Measurements from ENCODE around the gene ESRRA. TPM values are rescaled to one million over a fixed set of nuclear protein-coding genes. Genes with fewer than 3 reads are reported as not detected.

Gene ESRRA
- total RNA-seq, 2 donors from 2014 or later = 38.7 to 54.7 TPM

- no peak for TF ChIP-seq POLR2A (IDR thresholded peaks at IDR 0.05)
- TF ChIP-seq, protein P1, sequence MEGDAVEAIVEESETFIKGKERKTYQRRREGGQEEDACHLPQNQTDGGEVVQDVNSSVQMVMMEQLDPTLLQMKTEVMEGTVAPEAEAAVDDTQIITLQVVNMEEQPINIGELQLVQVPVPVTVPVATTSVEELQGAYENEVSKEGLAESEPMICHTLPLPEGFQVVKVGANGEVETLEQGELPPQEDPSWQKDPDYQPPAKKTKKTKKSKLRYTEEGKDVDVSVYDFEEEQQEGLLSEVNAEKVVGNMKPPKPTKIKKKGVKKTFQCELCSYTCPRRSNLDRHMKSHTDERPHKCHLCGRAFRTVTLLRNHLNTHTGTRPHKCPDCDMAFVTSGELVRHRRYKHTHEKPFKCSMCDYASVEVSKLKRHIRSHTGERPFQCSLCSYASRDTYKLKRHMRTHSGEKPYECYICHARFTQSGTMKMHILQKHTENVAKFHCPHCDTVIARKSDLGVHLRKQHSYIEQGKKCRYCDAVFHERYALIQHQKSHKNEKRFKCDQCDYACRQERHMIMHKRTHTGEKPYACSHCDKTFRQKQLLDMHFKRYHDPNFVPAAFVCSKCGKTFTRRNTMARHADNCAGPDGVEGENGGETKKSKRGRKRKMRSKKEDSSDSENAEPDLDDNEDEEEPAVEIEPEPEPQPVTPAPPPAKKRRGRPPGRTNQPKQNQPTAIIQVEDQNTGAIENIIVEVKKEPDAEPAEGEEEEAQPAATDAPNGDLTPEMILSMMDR (IDR thresholded peaks at IDR 0.05) = no peak
- no peak for DNase-seq (ENCODE audit: low spot score)
- intact Hi-C loops (cut with DNase I) = no loop called here
- no peaks in the 10 kb centered on the region for H3K27me3 ChIP-seq (replicated peaks; ENCODE audit: insufficient read depth)
- peaks cover 0 to 18% of the 10 kb centered on the region in 2 donors for H3K36me3 ChIP-seq
- H3K4me3 ChIP-seq = no peak overlapping the region
- no peak overlapping the region for H3K27ac ChIP-seq
- no peaks in the 10 kb centered on the region for H3K9me3 ChIP-seq
- H3K4me1 ChIP-seq (replicated peaks) = no peaks in the 10 kb centered on the region
- whole genome bisulfite sequencing = 86% methylated on average over 29 of the region's 29 CpGs
Measured at GRCh38 chr11:64263021-64263946, 42.0 kb upstream of the ESRRA start.

GRCh38 chr11:64263947-64264317, 41.4 kb upstream of the ESRRA start:
- Histone ChIP-seq H3K36me3 (peaks cover 0 to 11% of the 10 kb centered on the region in 2 donors), H3K27me3 (replicated peaks; ENCODE audit: insufficient read depth) (no peaks in the 10 kb centered on the region), H3K27ac (no peak overlapping the region), H3K4me3 (no peak overlapping the region), H3K4me1 (replicated peaks) (peaks cover 6% of the 10 kb centered on the region), H3K9me3 (no peaks in the 10 kb centered on the region)
- no peak for DNase-seq (ENCODE audit: low spot score)
- TF ChIP-seq, protein P1 (IDR thresholded peaks at IDR 0.05) = no peak
- TF ChIP-seq POLR2AphosphoS5 (IDR thresholded peaks at IDR 0.05) = no peak
- no peak for TF ChIP-seq POLR2A (IDR thresholded peaks at IDR 0.05)
- WGBS = 90% methylated on average over 8 of the region's 8 CpGs
- intact Hi-C loops (cut with DNase I) = no loop called here

- H3K27ac ChIP-seq = no peak overlapping the region
- intact Hi-C loops (cut with DNase I) = no loop called here
- H3K4me1 ChIP-seq (replicated peaks) = peaks cover 8% of the 10 kb centered on the region
- 80% methylated on average over 10 of the region's 10 CpGs for WGBS
- no peak overlapping the region for H3K4me3 ChIP-seq
- H3K27me3 ChIP-seq (replicated peaks; ENCODE audit: insufficient read depth) = no peaks in the 10 kb centered on the region
- no peak for DNase-seq (ENCODE audit: low spot score)
- no peak for TF ChIP-seq POLR2AphosphoS5 (IDR thresholded peaks at IDR 0.05)
- no peak for TF ChIP-seq POLR2A (IDR thresholded peaks at IDR 0.05)
- TF ChIP-seq, protein P1 (IDR thresholded peaks at IDR 0.05) = no peak
- H3K36me3 ChIP-seq = peaks cover 0 to 7% of the 10 kb centered on the region in 2 donors
- no peaks in the 10 kb centered on the region for H3K9me3 ChIP-seq
Measured at GRCh38 chr11:64264371-64264852, 40.9 kb upstream of the ESRRA start.

DNA sequence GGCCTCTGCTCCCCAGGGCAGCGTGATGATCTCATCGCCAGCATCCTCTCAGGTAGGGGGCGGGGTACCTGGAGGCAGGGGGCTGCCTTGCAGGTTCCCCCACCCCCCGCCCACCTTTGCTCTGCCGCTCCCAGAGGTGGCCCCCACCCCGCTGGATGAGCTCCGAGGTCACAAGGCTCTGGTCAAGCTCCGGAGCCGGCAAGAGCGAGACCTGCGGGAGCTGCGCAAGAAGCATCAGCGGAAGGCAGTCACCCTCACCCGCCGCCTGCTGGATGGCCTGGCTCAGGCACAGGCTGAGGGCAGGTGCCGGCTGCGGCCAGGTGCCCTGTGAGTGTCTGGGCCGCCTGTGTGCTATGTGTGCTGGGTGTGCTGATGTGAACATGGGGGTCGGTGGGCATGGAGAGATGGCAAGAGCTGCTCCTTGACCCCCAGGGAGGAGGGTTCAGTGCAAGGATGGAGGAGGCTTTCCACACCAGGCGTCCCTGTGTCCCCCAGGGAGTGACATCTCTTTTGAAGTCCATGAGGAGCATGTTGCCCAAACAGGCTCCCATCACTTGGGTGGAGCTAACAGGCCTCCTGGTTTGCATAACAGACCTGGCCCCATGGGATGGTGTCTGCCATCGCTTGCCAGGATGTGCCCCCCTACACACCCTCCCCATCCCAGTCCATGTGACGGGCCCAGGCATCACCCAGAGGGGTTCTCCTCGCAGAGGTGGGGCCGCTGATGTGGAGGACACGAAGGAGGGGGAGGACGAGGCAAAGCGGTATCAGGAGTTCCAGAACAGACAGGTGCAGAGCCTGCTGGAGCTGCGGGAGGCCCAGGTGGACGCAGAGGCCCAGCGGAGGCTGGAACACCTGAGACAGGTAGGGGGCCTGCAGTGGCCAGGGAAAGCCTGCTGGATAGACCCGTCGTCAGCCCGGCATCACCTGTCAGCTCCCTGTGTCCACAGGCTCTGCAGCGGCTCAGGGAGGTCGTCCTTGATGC, 39.9 kb upstream of the ESRRA start:
- Histone ChIP-seq H3K36me3 (peaks cover 0 to 7% of the 10 kb centered on the region in 2 donors), H3K4me1 (replicated peaks) (peaks cover 8% of the 10 kb centered on the region), H3K9me3 (no peaks in the 10 kb centered on the region), H3K27ac (no peak overlapping the region), H3K4me3 (no peak overlapping the region), H3K27me3 (replicated peaks; ENCODE audit: insufficient read depth) (no peaks in the 10 kb centered on the region)
- TF ChIP-seq POLR2A (IDR thresholded peaks at IDR 0.05) (no peak), POLR2AphosphoS5 (IDR thresholded peaks at IDR 0.05) (no peak)
- TF ChIP-seq, protein P1 (IDR thresholded peaks at IDR 0.05) = no peak
- intact Hi-C loops (cut with DNase I) = no loop called here
- WGBS = 94% methylated on average over 34 of the region's 35 CpGs
- no peak for DNase-seq (ENCODE audit: low spot score)

All from prostate gland (tissue), 2 donors.